ENCODE data around the gene CXCL5.
"Not testable (repeated sequence)": the region's sequence is repeated elsewhere in the genome, so short reads cannot be mapped to it uniquely, and the experiment has no call there.

Gene CXCL5

GRCh38 chr4:74014332-74014731 lies 15.9 kb upstream of the CXCL5 start:
- no peak for DNase-seq

GRCh38 chr4:74013264-74013663 lies 14.8 kb upstream of the CXCL5 start:
- DNase-seq, result no peak

- DNase-seq, result no peak
Observed at GRCh38 chr4:74012130-74012529, 13.7 kb upstream of the CXCL5 start.

- no peak for DNase-seq
Observed at GRCh38 chr4:74009307-74009706, 10.8 kb upstream of the CXCL5 start.

- no peak for DNase-seq
Observed at GRCh38 chr4:74006009-74006476, 7.6 kb upstream of the CXCL5 start.

GRCh38 chr4:74005528-74005927 lies 7.1 kb upstream of the CXCL5 start:
- no peak for DNase-seq

GRCh38 chr4:74004668-74005067 lies 6.2 kb upstream of the CXCL5 start:
- no peak for DNase-seq

GRCh38 chr4:74000301-74000700 lies 1.8 kb upstream of the CXCL5 start:
- DNase-seq, result no peak

- DNase-seq, result no peak
Observed at GRCh38 chr4:73992050-73992449, 6.4 kb downstream of the CXCL5 start.

GRCh38 chr4:73991742-73992000 lies 6.8 kb downstream of the CXCL5 start:
- no peak for DNase-seq

- no peak for DNase-seq
Observed at GRCh38 chr4:73990988-73991741, 7.3 kb downstream of the CXCL5 start.

GRCh38 chr4:73989928-73990327 lies 8.5 kb downstream of the CXCL5 start:
- DNase-seq, result no peak

GRCh38 chr4:73989031-73989430 lies 9.4 kb downstream of the CXCL5 start:
- no peak for DNase-seq

- DNase-seq, result no peak
Observed at GRCh38 chr4:73988061-73988460, 10.4 kb downstream of the CXCL5 start, which contains the start of gene PPBP. PPBP (minus strand) TSS chr4:73988190; CDS start chr4:73988103, 87 bp downstream.

- DNase-seq, result no peak
Observed at GRCh38 chr4:73985528-73985852, 13.0 kb downstream of the CXCL5 start.

GRCh38 chr4:73984736-73985527 lies 13.5 kb downstream of the CXCL5 start:
- no peak for DNase-seq

GRCh38 chr4:73981175-73981574 lies 17.3 kb downstream of the CXCL5 start:
- DNase-seq, result not testable (repeated sequence)

GRCh38 chr4:73979407-73979957 lies 19.0 kb downstream of the CXCL5 start:
- DNase-seq, result no peak

- DNase-seq, result no peak
Observed at GRCh38 chr4:73978886-73979285, 19.6 kb downstream of the CXCL5 start.

- DNase-seq, result no peak
Observed at GRCh38 chr4:73976716-73977115, 21.8 kb downstream of the CXCL5 start.

- DNase-seq, result no peak
Observed at GRCh38 chr4:73976217-73976616, 22.3 kb downstream of the CXCL5 start.

GRCh38 chr4:73974352-73974751 lies 24.1 kb downstream of the CXCL5 start:
- no peak for DNase-seq

- DNase-seq, result no peak
Observed at GRCh38 chr4:73970945-73971344, 27.5 kb downstream of the CXCL5 start.

- no peak for DNase-seq
Observed at GRCh38 chr4:73970011-73970410, 28.5 kb downstream of the CXCL5 start.

All from cortex of kidney (tissue), 1 donor.